CD8-positive, alpha-beta memory T cell (primary cell): Measurements from ENCODE around the gene HHAT. TPM values are rescaled to one million over a fixed set of nuclear protein-coding genes. Genes with fewer than 3 reads are reported as not detected.
"Not testable (repeated sequence)": the region's sequence is repeated elsewhere in the genome, so short reads cannot be mapped to it uniquely, and the experiment has no call there.

Experiments
- CTCF ChIA-PET: fragments of 350-600 bp; sonication (Branson Sonifier 250); formaldehyde crosslinking; loops from one replicate; lab custom pipeline; 2021; ENCODE audit warnings: antibody characterized with exemption; lab: Charles Lee
- POLR2A ChIA-PET: fragments of 350-600 bp; sonication (Branson Sonifier 250); formaldehyde crosslinking; loops from one replicate; lab custom pipeline; 2021; ENCODE audit warnings: antibody characterized with exemption; lab: Charles Lee
- DNase-seq, 5 donors: peaks; one replicate each; pipeline versions ENCODE4 v3.0.0 to v3.0.0-alpha.2; 2020 to 2022; ENCODE audit warnings: mixed read lengths in 1 of 5
- H3K27ac ChIP-seq: one replicate; pipeline ENCODE4 v1.7.0; 2013; ENCODE audit warnings: low read depth, mild to moderate bottlenecking, low read length, moderate library complexity
- H3K27me3 ChIP-seq: 2 replicates; pipeline ENCODE4 v1.7.0; 2013; ENCODE audit warnings: low read length, mild to moderate bottlenecking; ENCODE audit not compliant: insufficient read depth, poor library complexity, severe bottlenecking
- H3K36me3 ChIP-seq: 2 replicates; pipeline ENCODE4 v1.7.0; 2013; ENCODE audit warnings: mild to moderate bottlenecking, low read length, moderate library complexity; ENCODE audit not compliant: insufficient read depth
- H3K4me1 ChIP-seq: 2 replicates; pipeline ENCODE4 v1.7.0; 2013; ENCODE audit warnings: mild to moderate bottlenecking, low read length, moderate library complexity; ENCODE audit not compliant: insufficient read depth
- H3K4me3 ChIP-seq: 2 replicates; pipeline ENCODE4 v1.7.0; 2013; ENCODE audit warnings: mild to moderate bottlenecking, low read length
- H3K9me3 ChIP-seq: 2 replicates; pipeline ENCODE4 v1.7.0; 2013; ENCODE audit warnings: mild to moderate bottlenecking, low read length
- H3K27ac Mint-ChIP-seq, 8 donors: one replicate each; pipeline ENCODE4 v1.8.0; 2020 to 2021; ENCODE audit warnings: mixed read lengths in 8 of 8, mild to moderate bottlenecking in 6 of 8, inconsistent platforms in 3 of 8, moderate library complexity in 3 of 8
- H3K27me3 Mint-ChIP-seq, 2 donors: one replicate each; pipeline ENCODE4 v1.8.0; 2020 to 2021; ENCODE audit warnings: mixed read lengths in 2 of 2, mild to moderate bottlenecking in 1 of 2, moderate library complexity in 1 of 2
- H3K36me3 Mint-ChIP-seq, 3 donors: one replicate each; pipeline ENCODE4 v1.8.0; 2020 to 2021; ENCODE audit warnings: mixed read lengths in 3 of 3, inconsistent platforms in 1 of 3, mild to moderate bottlenecking in 1 of 3
- H3K4me1 Mint-ChIP-seq, 3 donors: one replicate each; pipeline ENCODE4 v1.8.0; 2020 to 2021; ENCODE audit warnings: mixed read lengths in 3 of 3, inconsistent platforms in 1 of 3, mild to moderate bottlenecking in 1 of 3
- H3K4me3 Mint-ChIP-seq, 7 donors: one replicate each; pipeline ENCODE4 v1.8.0; 2020 to 2021; ENCODE audit warnings: mixed read lengths in 7 of 7, mild to moderate bottlenecking in 6 of 7, moderate library complexity in 4 of 7, inconsistent platforms in 2 of 7
- H3K9me3 Mint-ChIP-seq, 5 donors: one replicate each; pipeline ENCODE4 v1.8.0; 2020 to 2022; ENCODE audit warnings: mixed read lengths in 5 of 5, mild to moderate bottlenecking in 3 of 5, moderate library complexity in 2 of 5, inconsistent platforms in 1 of 5
- polyA plus RNA-seq: library from polyadenylated mRNA; unstranded; fragments of 300-500 nt; fragmentation: Illumina TruSeq; gene quantifications from one replicate; pipeline ENCODE4 v1.2.3, GENCODE V29; 2021
- total RNA-seq, 2 experiments: library from RNA; stranded (reverse); gene quantifications; one replicate each; pipeline ENCODE4 v1.2.3, GENCODE V29; 2021

Gene HHAT
- total and polyA plus RNA-seq, 3 experiments from 2014 or later = 1.4 to 4.6 (median 2.1) TPM

DNA sequence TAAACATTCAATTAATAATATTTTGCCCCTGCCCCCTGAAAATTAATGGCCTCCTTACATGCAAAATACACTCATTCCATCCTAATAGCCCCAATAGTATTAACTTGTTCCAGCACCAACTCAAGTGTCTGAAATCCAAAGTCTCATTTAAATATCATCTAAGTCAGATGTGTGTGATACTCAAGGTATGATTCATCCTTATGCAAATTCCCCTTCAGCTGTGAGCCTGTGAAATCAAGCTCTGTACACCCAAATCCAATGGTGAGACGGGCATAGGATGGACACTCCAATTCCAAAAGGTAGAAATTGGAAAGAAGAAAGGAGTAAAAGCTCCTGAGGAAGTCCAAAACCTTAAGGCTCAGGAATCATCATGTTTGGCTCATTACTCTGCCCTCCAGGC, 83.5 kb downstream of the HHAT start:
- H3K4me1 ChIP-seq = no peaks in the 10 kb centered on the region
- no peaks in the 10 kb centered on the region for H3K9me3 ChIP-seq
- H3K36me3 Mint-ChIP-seq = peaks cover 0 to 27% (median 7%) of the 10 kb centered on the region in 3 donors
- ChIA-PET POLR2A (no interaction called here), CTCF (no interaction called here)
- H3K27ac ChIP-seq = no peak overlapping the region
- H3K9me3 Mint-ChIP-seq = no peaks in the 10 kb centered on the region
- H3K27me3 ChIP-seq = no peaks in the 10 kb centered on the region
- no peak overlapping the region for H3K4me3 ChIP-seq
- H3K27me3 Mint-ChIP-seq = no peaks in the 10 kb centered on the region
- H3K4me1 Mint-ChIP-seq = no peaks in the 10 kb centered on the region
- no peak overlapping the region for H3K27ac Mint-ChIP-seq
- H3K4me3 Mint-ChIP-seq = no peak overlapping the region
- no peaks in the 10 kb centered on the region for H3K36me3 ChIP-seq
- DNase-seq = no peak

GRCh38 chr1:210413951-210414350, 85.2 kb downstream of the HHAT start:
- Mint-ChIP-seq H3K4me1 (no peaks in the 10 kb centered on the region), H3K9me3 (no peaks in the 10 kb centered on the region), H3K4me3 (no peak overlapping the region), H3K36me3 (peaks cover 0 to 35% (median 9%) of the 10 kb centered on the region in 3 donors), H3K27ac (peak overlapping the region in 1 of 8 donors; percentile 20), H3K27me3 (no peaks in the 10 kb centered on the region)
- H3K27ac ChIP-seq = no peak overlapping the region
- H3K27me3 ChIP-seq = no peaks in the 10 kb centered on the region
- DNase-seq = no peak
- no peaks in the 10 kb centered on the region for H3K4me1 ChIP-seq
- H3K36me3 ChIP-seq = no peaks in the 10 kb centered on the region
- POLR2A ChIA-PET = no interaction called here
- H3K9me3 ChIP-seq = no peaks in the 10 kb centered on the region
- CTCF ChIA-PET = no interaction called here
- H3K4me3 ChIP-seq = no peak overlapping the region

- no peaks in the 10 kb centered on the region for H3K9me3 ChIP-seq
- H3K27ac Mint-ChIP-seq = peak overlapping the region in 1 of 8 donors; percentile 25
- no peaks in the 10 kb centered on the region for H3K4me1 ChIP-seq
- H3K27ac ChIP-seq = no peak overlapping the region
- DNase-seq = no peak
- H3K9me3 Mint-ChIP-seq = no peaks in the 10 kb centered on the region
- H3K4me1 Mint-ChIP-seq = no peaks in the 10 kb centered on the region
- CTCF ChIA-PET = interaction anchor here (1.2 to 1.4 kb wide), 2 partner anchors 9 to 12 kb away, joined by 3 read pairs; no protein-coding TSS in a partner anchor
- POLR2A ChIA-PET = no interaction called here
- H3K4me3 Mint-ChIP-seq = no peak overlapping the region
- H3K27me3 Mint-ChIP-seq = no peaks in the 10 kb centered on the region
- H3K36me3 Mint-ChIP-seq = peaks cover 0 to 39% (median 13%) of the 10 kb centered on the region in 3 donors
- no peaks in the 10 kb centered on the region for H3K36me3 ChIP-seq
- H3K4me3 ChIP-seq = no peak overlapping the region
- no peaks in the 10 kb centered on the region for H3K27me3 ChIP-seq
These were observed 87.2 kb downstream of the HHAT start for GRCh38 chr1:210415846-210416448.

- POLR2A ChIA-PET = no interaction called here
- Mint-ChIP-seq H3K27ac (no peak overlapping the region), H3K36me3 (peaks cover 0 to 36% (median 10%) of the 10 kb centered on the region in 3 donors), H3K9me3 (no peaks in the 10 kb centered on the region), H3K27me3 (no peaks in the 10 kb centered on the region), H3K4me1 (no peaks in the 10 kb centered on the region), H3K4me3 (no peak overlapping the region)
- no peaks in the 10 kb centered on the region for H3K36me3 ChIP-seq
- H3K4me1 ChIP-seq = no peaks in the 10 kb centered on the region
- CTCF ChIA-PET = interaction anchor here (1.2 to 1.4 kb wide), 2 partner anchors 10 to 12 kb away, joined by 3 read pairs; no protein-coding TSS in a partner anchor
- no peak for DNase-seq
- no peaks in the 10 kb centered on the region for H3K9me3 ChIP-seq
- no peak overlapping the region for H3K27ac ChIP-seq
- no peaks in the 10 kb centered on the region for H3K27me3 ChIP-seq
- no peak overlapping the region for H3K4me3 ChIP-seq
These were observed 88.0 kb downstream of the HHAT start for GRCh38 chr1:210416681-210417080.

DNA sequence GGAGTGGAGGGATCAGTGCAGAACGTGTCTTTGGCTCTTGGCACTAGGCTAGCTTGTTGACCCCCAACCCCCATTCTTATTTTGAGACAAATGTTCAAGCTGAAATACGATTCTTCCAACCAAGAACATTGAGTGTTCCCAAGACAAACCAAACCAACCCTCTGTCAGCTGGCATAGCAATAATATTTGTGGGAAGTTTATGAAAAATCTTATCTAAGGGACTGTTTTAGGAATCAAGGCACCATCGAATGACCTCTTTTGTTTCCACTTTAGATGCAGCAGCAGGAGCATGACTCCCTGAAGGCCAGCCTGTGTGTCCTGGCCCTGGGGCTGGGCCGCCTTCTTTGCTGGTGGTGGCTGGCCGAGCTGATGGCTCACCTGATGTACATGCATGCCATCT, 89.2 kb downstream of the HHAT start:
- H3K36me3 ChIP-seq = no peaks in the 10 kb centered on the region
- Mint-ChIP-seq H3K4me1 (no peaks in the 10 kb centered on the region), H3K9me3 (no peaks in the 10 kb centered on the region), H3K4me3 (no peak overlapping the region), H3K27me3 (no peaks in the 10 kb centered on the region), H3K27ac (peak overlapping the region in 1 of 8 donors; percentile 70), H3K36me3 (peaks cover 1 to 35% (median 11%) of the 10 kb centered on the region in 3 donors)
- no peak overlapping the region for H3K4me3 ChIP-seq
- POLR2A ChIA-PET = no interaction called here
- no peaks in the 10 kb centered on the region for H3K9me3 ChIP-seq
- no peak overlapping the region for H3K27ac ChIP-seq
- CTCF ChIA-PET = interaction anchor here (1.2 kb wide), 1 partner anchor 11 kb away, joined by 3 read pairs; no protein-coding TSS in a partner anchor
- H3K4me1 ChIP-seq = no peaks in the 10 kb centered on the region
- no peak for DNase-seq
- H3K27me3 ChIP-seq = no peaks in the 10 kb centered on the region

- H3K27me3 Mint-ChIP-seq = no peaks in the 10 kb centered on the region
- H3K9me3 ChIP-seq = no peaks in the 10 kb centered on the region
- POLR2A ChIA-PET = no interaction called here
These were observed 90.4 kb downstream of the HHAT start for GRCh38 chr1:210418863-210419650.

GRCh38 chr1:210426696-210427095, 98.0 kb downstream of the HHAT start:
- H3K4me1 ChIP-seq, H3K27ac Mint-ChIP-seq, H3K9me3 Mint-ChIP-seq, H3K27me3 ChIP-seq, CTCF ChIA-PET, H3K36me3 ChIP-seq, DNase-seq, POLR2A ChIA-PET, H3K4me3 ChIP-seq, H3K4me1 Mint-ChIP-seq, H3K4me3 Mint-ChIP-seq, H3K27me3 Mint-ChIP-seq, H3K9me3 ChIP-seq, H3K27ac ChIP-seq: not testable (repeated sequence)
- H3K36me3 Mint-ChIP-seq = peaks cover 1 to 22% (median 11%) of the 10 kb centered on the region in 3 donors

More at GRCh38 chr1:210418863-210419650, 90.4 kb downstream of the HHAT start:
- Mint-ChIP-seq H3K36me3 (peaks cover 10 to 29% (median 12%) of the 10 kb centered on the region in 3 donors), H3K4me3 (no peak overlapping the region), H3K9me3 (peaks cover 0 to 5% (median 0%) of the 10 kb centered on the region in 5 donors), H3K4me1 (no peaks in the 10 kb centered on the region), H3K27ac (no peak overlapping the region)
- Histone ChIP-seq H3K36me3 (no peaks in the 10 kb centered on the region), H3K27ac (no peak overlapping the region), H3K27me3 (no peaks in the 10 kb centered on the region), H3K4me1 (no peaks in the 10 kb centered on the region), H3K4me3 (no peak overlapping the region)
- CTCF ChIA-PET = interaction anchor here (1.0 to 1.2 kb wide), 2 partner anchors 12 to 16 kb away, joined by 3 read pairs; no protein-coding TSS in a partner anchor
- no peak for DNase-seq

- H3K4me1 Mint-ChIP-seq = no peaks in the 10 kb centered on the region
- no peak overlapping the region for H3K27ac Mint-ChIP-seq
- peaks cover 0 to 3% (median 0%) of the 10 kb centered on the region in 5 donors for H3K9me3 Mint-ChIP-seq
- CTCF ChIA-PET = interaction anchor here (0.8 kb wide), 1 partner anchor 22 kb away, joined by 4 read pairs; no protein-coding TSS in a partner anchor
- H3K9me3 ChIP-seq = no peaks in the 10 kb centered on the region
- H3K36me3 ChIP-seq = no peaks in the 10 kb centered on the region
- H3K4me1 ChIP-seq = no peaks in the 10 kb centered on the region
- H3K27ac ChIP-seq = no peak overlapping the region
- no peak for DNase-seq
- no peaks in the 10 kb centered on the region for H3K27me3 ChIP-seq
- H3K36me3 Mint-ChIP-seq = peaks cover 4 to 13% (median 7%) of the 10 kb centered on the region in 3 donors
- POLR2A ChIA-PET = no interaction called here
- no peaks in the 10 kb centered on the region for H3K27me3 Mint-ChIP-seq
- H3K4me3 Mint-ChIP-seq = no peak overlapping the region
- no peak overlapping the region for H3K4me3 ChIP-seq
These were observed 100.0 kb downstream of the HHAT start for GRCh38 chr1:210428696-210429095.
